Spleen (tissue), 11 donors: ENCODE measurements around the gene TP63. TPM values are rescaled to one million over a fixed set of nuclear protein-coding genes. Genes with fewer than 3 reads are reported as not detected.
"Not testable (repeated sequence)": the region's sequence is repeated elsewhere in the genome, so short reads cannot be mapped to it uniquely, and the experiment has no call there.

ENCODE experiments used
- DNase-seq: peaks from one replicate; pipeline ENCODE4 v3.0.0-alpha.2; 2020
- H3K27ac ChIP-seq, 8 donors: fragments of 200-600 bp; sonication (generic) in 7 of 8; 1 replicate in 4 of 8; 2 replicates in 4 of 8; pipeline versions ENCODE4 v1.5.0 to v1.8.0; 2016 to 2021; ENCODE audit warnings: inconsistent platforms in 4 of 8, mild to moderate bottlenecking in 4 of 8, moderate library complexity in 1 of 8
- H3K27me3 ChIP-seq, 7 donors: fragments of 200-600 bp; sonication (generic) in 6 of 7; replicated peaks in 1 of 7; 1 replicate in 4 of 7; 2 replicates in 3 of 7; pipeline versions ENCODE4 v1.5.0 to v1.8.0; 2016 to 2021; ENCODE audit warnings: inconsistent platforms in 3 of 7, mild to moderate bottlenecking in 1 of 7
- H3K36me3 ChIP-seq, 6 donors: fragments of 200-600 bp; sonication (generic) in 5 of 6; 1 replicate in 4 of 6; 2 replicates in 2 of 6; pipeline versions ENCODE4 v1.5.0 to v1.8.0; 2016 to 2021; ENCODE audit warnings: inconsistent platforms in 2 of 6
- H3K4me1 ChIP-seq, 6 donors: fragments of 200-600 bp; sonication (generic) in 5 of 6; 1 replicate in 3 of 6; 2 replicates in 3 of 6; pipeline versions ENCODE4 v1.5.0 to v1.8.0; 2016 to 2021; ENCODE audit warnings: inconsistent platforms in 3 of 6
- H3K4me3 ChIP-seq, 8 donors: fragments of 200-600 bp; sonication (generic) in 7 of 8; 1 replicate in 4 of 8; 2 replicates in 4 of 8; pipeline versions ENCODE4 v1.5.0 to v1.8.0; 2016 to 2021; ENCODE audit warnings: inconsistent platforms in 4 of 8, mild to moderate bottlenecking in 4 of 8, moderate library complexity in 2 of 8
- H3K9me3 ChIP-seq, 8 donors: fragments of 200-600 bp; sonication (generic) in 7 of 8; 1 replicate in 4 of 8; 2 replicates in 4 of 8; pipeline versions ENCODE4 v1.5.0 to v1.8.0; 2016 to 2021; ENCODE audit warnings: inconsistent platforms in 4 of 8
- CTCF ChIP-seq, 11 experiments: fragments of 200-600 bp in 7 of 11; fragments of 450-650 bp in 4 of 11; sonication (generic) in 4 of 11; IDR thresholded peaks in 8 of 11; conservative IDR thresholded peaks in 3 of 11; 1 replicate in 7 of 11; 2 replicates in 4 of 11; pipeline versions ENCODE4 v1.4.0 to v1.8.0; 2016 to 2021; ENCODE audit warnings: antibody characterized with exemption in 11 of 11, inconsistent platforms in 4 of 11, mild to moderate bottlenecking in 1 of 11
- POLR2A ChIP-seq, 3 donors: fragments of 450-650 bp; IDR thresholded peaks; one replicate each; pipeline ENCODE4 v1.5.1; 2017; ENCODE audit warnings: antibody characterized with exemption in 3 of 3, mild to moderate bottlenecking in 1 of 3
- POLR2AphosphoS5 ChIP-seq, 3 donors: sonication (generic); formaldehyde crosslinking; IDR thresholded peaks; one replicate each; pipeline ENCODE4 v1.5.1; 2017; ENCODE audit warnings: antibody characterized with exemption in 3 of 3
- WGBS, 5 donors: extraction: QIAGEN DNeasy Blood & Tissue Kit in 3 of 5; methylation state at CpG; one replicate each; pipeline versions ENCODE4 v1.1.5 to v1.1.7; 2013 to 2018; 5-methylcytosine and 5-hydroxymethylcytosine counted together
- intact Hi-C: fragments of 100-400 bp; cut with DNase I; formaldehyde crosslinking; loops from one replicate; pipeline ENCODE4 v1.15.0; 2023; ENCODE audit warnings: low total_unique reads
- polyA plus RNA-seq, 3 donors: library from polyadenylated mRNA; stranded (reverse); fragments of 200-250 nt; gene quantifications; one replicate each; pipeline ENCODE4 v1.2.1, GENCODE V29; 2013
- total RNA-seq, 7 donors: library from RNA; depleted of rRNA in 3 of 7; stranded (reverse); fragments of >200 nt in 3 of 7; fragmentation: NEBNext Ultra II Directional in 4 of 7; extraction: Animal tissue kit (Norgen Biotek cat#: 25700) in 4 of 7; gene quantifications; one replicate each; pipeline versions ENCODE4 v1.1.0 to v1.2.1, GENCODE V29; 2016 to 2021
- donor health status: healthy with polysubstance abuse.
- donor health status: DM: no; HTN: no; CAD: no; lungs with moderate emphysema.
- donor health status: DM: no; HTN: no; CAD: no.
- donor health status: Bipolar disorder and iron deficiency.
- donor health status: healthy.
- donor health status: DM: no; HTN: no; CAD: no.
- donor health status: DM: yes; HTN: yes; CAD: no.

TP63 gene
- total and polyA plus RNA-seq, 10 donors, result 0.09 to 0.68 (median 0.29) TPM

DNA sequence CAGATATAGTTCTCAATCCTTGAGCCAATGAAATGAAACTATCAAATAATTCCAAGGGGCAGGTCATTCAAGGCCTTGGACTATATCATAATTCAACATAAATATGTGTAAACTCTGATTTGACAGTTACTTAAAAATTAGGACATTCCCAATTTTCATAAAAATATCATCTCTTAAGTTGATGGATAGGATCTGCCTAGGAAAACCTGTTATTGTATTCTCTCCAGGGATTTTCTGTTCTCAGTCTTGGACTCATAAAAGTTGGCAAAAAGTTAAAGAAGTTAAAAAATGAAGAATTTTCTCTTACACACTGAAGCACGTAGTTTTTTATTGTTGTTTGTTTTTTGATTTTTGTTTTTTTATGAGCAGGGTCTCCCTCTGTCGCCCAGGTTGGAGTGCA lies 109.0 kb downstream of the TP63 start:
- Histone ChIP-seq H3K4me3 (no peak overlapping the region), H3K9me3 (peaks cover 0 to 16% (median 13%) of the 10 kb centered on the region in 8 donors), H3K27ac (no peak overlapping the region), H3K36me3 (no peaks in the 10 kb centered on the region), H3K27me3 (no peaks in the 10 kb centered on the region), H3K4me1 (no peaks in the 10 kb centered on the region)
- DNase-seq, result no peak
- 82 to 93% (median 85%) methylated on average over 2 of the region's 2 CpGs for WGBS, 5 donors
- intact Hi-C loops, result no loop called here
- TF ChIP-seq CTCF (IDR thresholded peaks at IDR 0.05 in 8 of 11, conservative IDR thresholded peaks at IDR 0.05 in 3 of 11) (no peak), POLR2AphosphoS5 (IDR thresholded peaks at IDR 0.05) (no peak), POLR2A (IDR thresholded peaks at IDR 0.05) (no peak)

- Histone ChIP-seq H3K4me1 (no peaks in the 10 kb centered on the region), H3K9me3 (peaks cover 0 to 37% (median 33%) of the 10 kb centered on the region in 8 donors), H3K4me3 (no peak overlapping the region), H3K36me3 (no peaks in the 10 kb centered on the region), H3K27me3 (no peaks in the 10 kb centered on the region), H3K27ac (no peak overlapping the region)
- WGBS, 5 donors, result 85 to 96% (median 90%) methylated on average over 4 to 5 of the region's 5 CpGs
- intact Hi-C loops, result no loop called here
- DNase-seq, result no peak
- TF ChIP-seq POLR2A (IDR thresholded peaks at IDR 0.05) (no peak), CTCF (IDR thresholded peaks at IDR 0.05 in 8 of 11, conservative IDR thresholded peaks at IDR 0.05 in 3 of 11) (no peak)
Observed at GRCh38 chr3:189744235-189744634, 113.0 kb downstream of the TP63 start.

DNA sequence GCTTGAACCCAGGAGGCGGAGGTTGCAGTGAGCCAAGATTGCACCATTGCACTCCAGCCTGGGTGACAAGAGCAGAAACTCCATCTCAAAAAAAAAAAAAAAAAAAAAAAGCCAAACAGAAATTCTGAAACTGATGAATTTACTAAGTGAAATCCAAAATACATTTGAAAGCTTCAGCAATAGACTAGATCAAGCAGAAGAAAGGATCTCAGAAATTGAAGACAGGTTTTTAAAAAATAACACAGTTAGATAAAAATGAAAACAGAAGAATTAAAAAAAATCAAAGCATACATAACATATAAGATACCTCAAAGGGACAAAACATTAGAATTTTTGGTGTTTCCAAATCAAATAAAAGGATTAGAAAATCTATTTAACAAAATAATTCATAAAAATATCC lies 114.4 kb downstream of the TP63 start:
- no peak overlapping the region for H3K27ac ChIP-seq
- H3K27me3 ChIP-seq, result no peaks in the 10 kb centered on the region
- H3K4me1 ChIP-seq, result no peaks in the 10 kb centered on the region
- H3K9me3 ChIP-seq, result peaks cover 0 to 45% (median 36%) of the 10 kb centered on the region in 8 donors
- TF ChIP-seq CTCF (IDR thresholded peaks at IDR 0.05 in 8 of 11, conservative IDR thresholded peaks at IDR 0.05 in 3 of 11) (no peak), POLR2AphosphoS5 (IDR thresholded peaks at IDR 0.05) (no peak), POLR2A (IDR thresholded peaks at IDR 0.05) (no peak)
- DNase-seq, result no peak
- 89 to 100% (median 100%) methylated on average over 1 of the region's 1 CpG for WGBS, 5 donors
- H3K36me3 ChIP-seq, result no peaks in the 10 kb centered on the region
- H3K4me3 ChIP-seq, result no peak overlapping the region
- intact Hi-C loops, result no loop called here

GRCh38 chr3:189748046-189748445 lies 116.9 kb downstream of the TP63 start:
- no peaks in the 10 kb centered on the region for H3K36me3 ChIP-seq
- no peaks in the 10 kb centered on the region for H3K4me1 ChIP-seq
- TF ChIP-seq POLR2AphosphoS5 (IDR thresholded peaks at IDR 0.05) (no peak), CTCF (IDR thresholded peaks at IDR 0.05 in 8 of 11, conservative IDR thresholded peaks at IDR 0.05 in 3 of 11) (no peak), POLR2A (IDR thresholded peaks at IDR 0.05) (no peak)
- no peak overlapping the region for H3K27ac ChIP-seq
- peaks cover 0 to 53% (median 42%) of the 10 kb centered on the region in 8 donors for H3K9me3 ChIP-seq
- no peak for DNase-seq
- no peaks in the 10 kb centered on the region for H3K27me3 ChIP-seq
- H3K4me3 ChIP-seq, result no peak overlapping the region
- intact Hi-C loops, result no loop called here
- WGBS, 5 donors, result 37 to 51% (median 44%) methylated on average over 2 of the region's 2 CpGs

DNA sequence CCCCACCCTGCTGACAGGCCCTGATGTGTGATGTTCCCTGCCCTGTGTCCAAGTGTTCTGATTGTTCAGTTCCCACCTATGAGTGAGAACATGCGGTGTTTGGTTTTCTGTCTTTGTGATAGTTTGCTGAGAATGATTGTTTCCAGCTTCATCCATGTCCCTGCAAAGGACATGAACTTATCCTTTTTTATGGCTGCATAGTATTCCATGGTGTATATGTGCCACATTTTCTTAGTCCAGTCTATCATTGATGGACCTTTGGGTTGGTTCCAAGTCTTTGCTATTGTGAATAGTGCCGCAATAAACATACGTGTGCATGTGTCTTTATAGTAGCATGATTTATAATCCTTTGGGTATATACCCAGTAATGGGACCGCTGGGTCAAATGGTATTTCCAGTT lies 119.8 kb downstream of the TP63 start:
- H3K27me3 ChIP-seq, intact Hi-C loops, H3K4me3 ChIP-seq, H3K36me3 ChIP-seq, H3K4me1 ChIP-seq, DNase-seq, H3K27ac ChIP-seq: not testable (repeated sequence)
- WGBS, 5 donors, result 92 to 97% (median 96%) methylated on average over 4 of the region's 4 CpGs
- H3K9me3 ChIP-seq, result peaks cover 0 to 29% (median 19%) of the 10 kb centered on the region in 8 donors
